Pons (tissue), 1 donor: ENCODE data around the gene KANSL1L.
A peak's percentile ranks its signal among the peaks of the same experiment; 100 is the strongest.
"Not testable (repeated sequence)": the region's sequence is repeated elsewhere in the genome, so short reads cannot be mapped to it uniquely, and the experiment has no call there.

Experiments used
- DNase-seq: peaks from one replicate; pipeline ENCODE4 v3.0.0-alpha.2; 2016; ENCODE audit warnings: low spot score

The KANSL1L gene, protein sequence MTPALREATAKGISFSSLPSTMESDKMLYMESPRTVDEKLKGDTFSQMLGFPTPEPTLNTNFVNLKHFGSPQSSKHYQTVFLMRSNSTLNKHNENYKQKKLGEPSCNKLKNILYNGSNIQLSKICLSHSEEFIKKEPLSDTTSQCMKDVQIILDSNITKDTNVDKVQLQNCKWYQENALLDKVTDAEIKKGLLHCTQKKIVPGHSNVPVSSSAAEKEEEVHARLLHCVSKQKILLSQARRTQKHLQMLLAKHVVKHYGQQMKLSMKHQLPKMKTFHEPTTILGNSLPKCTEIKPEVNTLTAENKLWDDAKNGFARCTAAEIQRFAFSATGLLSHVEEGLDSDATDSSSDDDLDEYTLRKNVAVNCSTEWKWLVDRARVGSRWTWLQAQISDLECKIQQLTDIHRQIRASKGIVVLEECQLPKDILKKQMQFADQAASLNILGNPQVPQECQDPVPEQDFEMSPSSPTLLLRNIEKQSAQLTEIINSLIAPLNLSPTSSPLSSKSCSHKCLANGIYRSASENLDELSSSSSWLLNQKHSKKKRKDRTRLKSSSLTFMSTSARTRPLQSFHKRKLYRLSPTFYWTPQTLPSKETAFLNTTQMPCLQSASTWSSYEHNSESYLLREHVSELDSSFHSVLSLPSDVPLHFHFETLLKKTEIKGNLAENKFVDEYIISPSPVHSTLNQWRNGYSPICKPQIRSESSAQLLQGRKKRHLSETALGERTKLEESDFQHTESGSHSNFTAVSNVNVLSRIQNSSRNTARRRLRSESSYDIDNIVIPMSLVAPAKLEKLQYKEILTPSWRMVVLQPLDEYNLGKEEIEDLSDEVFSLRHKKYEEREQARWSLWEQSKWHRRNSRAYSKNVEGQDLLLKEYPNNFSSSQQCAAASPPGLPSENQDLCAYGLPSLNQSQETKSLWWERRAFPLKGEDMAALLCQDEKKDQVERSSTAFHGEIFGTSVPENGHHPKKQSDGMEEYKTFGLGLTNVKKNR

GRCh38 chr2:210171309-210172218, at the start of gene KANSL1L:
TSS of gene KANSL1L (minus strand) at chr2:210171409. CDS start at chr2:210154582, 16,827 bp downstream.
- peak; percentile 95 for DNase-seq

- no peak for DNase-seq
Observed at GRCh38 chr2:210215120-210215519, 43.9 kb upstream of the KANSL1L start.

DNA sequence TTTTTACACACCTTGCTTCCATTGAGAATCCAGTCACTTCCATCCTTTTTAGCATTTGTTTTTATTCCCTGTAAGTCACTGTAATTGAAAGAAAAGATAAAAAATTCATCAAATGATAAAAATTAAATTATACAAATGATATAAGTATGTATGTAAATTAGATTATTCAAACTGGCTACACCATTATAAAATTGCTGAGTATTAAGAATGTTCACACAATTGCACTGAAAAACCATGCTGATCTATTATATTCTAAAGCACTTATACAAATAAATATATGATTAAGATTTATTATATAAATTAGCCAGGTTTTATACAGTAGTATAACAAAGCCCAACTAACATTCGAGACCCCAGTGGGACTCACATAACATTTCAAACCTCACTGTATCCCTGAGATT, 39.0 kb upstream of the KANSL1L start:
- DNase-seq: no peak

DNA sequence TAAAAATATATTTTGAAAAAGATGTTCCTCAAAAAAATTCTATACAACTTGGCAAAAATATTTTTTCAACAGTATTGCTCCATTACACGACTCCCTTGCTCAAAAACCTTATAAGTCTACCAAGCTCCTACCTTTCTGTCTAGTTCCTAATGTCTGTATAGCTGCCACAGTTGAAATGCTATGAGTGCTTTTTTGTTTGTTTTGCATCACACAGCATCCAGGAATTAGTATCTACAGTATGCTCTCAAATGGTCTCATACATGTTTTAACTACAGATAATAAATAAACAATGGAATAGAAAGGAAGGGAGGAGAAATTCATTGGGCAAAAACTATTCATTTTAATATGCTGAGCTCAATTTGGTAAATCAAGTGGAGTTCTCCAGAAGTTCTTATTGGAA, 36.7 kb upstream of the KANSL1L start:
- no peak for DNase-seq

DNA sequence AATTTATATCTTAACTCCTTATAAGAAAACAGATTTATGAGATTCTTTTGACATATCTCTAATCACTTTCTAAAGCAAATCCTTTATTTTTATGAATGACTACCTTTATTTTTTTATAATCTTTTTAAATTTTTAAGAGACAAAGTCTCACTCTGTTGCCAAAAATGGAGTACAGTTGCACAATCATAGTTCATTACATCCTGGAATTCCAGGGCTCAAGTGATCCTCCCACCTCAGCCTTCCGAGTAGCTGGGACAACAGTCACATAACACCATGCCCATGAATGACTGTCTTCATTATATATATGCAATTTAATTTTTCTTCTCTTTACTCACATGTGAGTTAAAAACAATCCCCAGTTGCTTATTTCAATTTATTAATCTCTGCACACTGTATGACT, 32.3 kb upstream of the KANSL1L start:
- no peak for DNase-seq

DNA sequence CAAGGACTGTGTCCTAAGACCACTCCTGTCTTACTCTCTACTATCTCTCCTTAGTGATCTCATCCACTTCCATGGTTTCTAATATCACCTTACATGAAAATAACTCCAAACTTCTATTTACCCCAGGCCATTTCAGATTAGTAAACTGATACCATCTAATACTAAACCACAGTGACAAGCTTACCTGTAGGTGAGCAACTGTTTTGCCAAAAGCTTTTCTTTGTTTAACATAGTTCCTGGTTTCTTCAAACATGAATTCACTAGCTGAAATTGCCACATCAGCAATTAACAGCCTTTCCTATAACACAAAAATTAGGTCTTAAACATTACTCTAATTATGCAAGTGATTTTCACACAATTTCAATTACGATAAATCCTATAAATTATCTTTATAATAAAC, 31.9 kb upstream of the KANSL1L start:
- no peak for DNase-seq

DNA sequence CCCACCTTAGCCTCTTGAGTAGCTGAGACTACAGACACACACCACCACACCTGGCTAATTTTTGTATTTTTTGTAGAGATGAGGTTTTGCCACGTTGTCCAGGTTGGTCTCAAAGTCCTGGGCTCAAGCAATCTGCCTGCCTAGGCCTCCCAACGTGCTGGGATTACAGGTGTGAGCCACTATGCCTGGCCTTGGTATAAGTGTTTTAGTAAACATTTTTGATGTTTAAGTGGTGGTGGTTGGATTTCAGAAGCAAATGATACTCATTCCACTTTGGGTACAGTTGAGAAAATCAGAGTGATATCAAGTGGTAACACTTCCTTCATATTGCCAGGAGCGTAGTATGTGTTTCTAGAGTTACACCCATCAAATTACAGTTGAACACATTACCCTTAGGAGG, 28.6 kb upstream of the KANSL1L start:
- DNase-seq: no peak

DNA sequence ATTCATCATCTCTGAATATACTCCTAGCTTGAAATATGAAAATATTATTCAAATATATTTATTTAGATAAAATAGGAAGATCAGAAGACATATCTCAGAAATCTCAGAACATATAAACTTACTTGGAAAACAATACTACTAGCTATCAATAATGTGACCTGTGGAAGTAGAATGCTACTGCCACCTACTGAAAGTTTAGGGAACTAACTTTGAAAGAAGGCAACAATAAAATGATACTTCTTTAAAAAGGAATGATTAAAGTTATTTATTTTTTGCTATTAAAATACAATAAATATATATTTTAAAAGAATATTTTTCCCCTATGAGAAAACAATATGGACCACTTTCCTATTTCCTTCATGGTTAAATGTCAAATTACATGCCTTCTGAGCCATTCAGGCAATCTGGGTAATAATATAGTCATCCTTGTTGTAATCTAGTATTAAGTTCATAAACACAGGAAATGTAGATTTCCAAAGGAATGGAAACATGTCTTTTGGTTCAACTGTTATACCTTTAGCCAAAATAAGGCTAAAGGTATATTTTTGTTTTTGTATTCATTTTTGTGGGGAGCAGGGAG, 28.1 kb upstream of the KANSL1L start:
- peak; percentile 50 for DNase-seq

DNA sequence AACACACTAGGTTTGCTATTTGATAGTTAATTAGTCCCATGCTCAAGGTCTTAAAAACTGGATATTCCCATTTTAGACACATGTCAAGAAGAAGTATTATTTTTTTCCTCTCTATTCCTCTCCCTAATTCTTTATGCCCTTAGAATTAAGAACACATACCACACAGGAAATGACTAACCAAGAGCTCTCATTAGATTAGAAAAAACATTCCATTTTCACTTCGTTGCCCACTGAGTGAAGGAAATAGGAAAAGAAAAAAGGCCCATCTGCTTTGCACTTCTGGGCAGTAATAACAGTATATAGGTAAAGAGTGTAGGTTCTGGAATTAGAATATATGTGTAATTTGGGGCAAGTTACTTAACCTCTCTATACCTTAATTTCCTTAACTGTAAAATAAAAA, 27.1 kb upstream of the KANSL1L start:
- no peak for DNase-seq

DNA sequence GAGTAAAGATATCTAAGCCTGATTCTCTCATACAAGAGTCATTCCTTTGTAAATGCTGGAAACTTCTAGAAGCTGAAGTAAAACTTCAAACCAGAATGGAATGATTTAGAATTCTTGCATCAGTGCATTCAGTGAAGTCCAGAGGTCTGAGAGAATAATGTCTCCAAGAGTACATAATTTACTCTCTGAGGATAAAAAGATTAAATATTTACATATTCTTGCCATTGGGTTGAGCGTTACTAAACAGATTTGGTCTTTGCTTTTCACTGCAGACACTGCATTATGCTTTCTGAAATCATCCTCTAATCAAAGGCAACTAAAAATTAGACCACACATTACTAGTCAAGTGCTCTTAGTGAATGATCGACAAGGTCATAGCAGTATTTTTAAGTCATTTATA, 26.5 kb upstream of the KANSL1L start:
- DNase-seq: no peak

DNA sequence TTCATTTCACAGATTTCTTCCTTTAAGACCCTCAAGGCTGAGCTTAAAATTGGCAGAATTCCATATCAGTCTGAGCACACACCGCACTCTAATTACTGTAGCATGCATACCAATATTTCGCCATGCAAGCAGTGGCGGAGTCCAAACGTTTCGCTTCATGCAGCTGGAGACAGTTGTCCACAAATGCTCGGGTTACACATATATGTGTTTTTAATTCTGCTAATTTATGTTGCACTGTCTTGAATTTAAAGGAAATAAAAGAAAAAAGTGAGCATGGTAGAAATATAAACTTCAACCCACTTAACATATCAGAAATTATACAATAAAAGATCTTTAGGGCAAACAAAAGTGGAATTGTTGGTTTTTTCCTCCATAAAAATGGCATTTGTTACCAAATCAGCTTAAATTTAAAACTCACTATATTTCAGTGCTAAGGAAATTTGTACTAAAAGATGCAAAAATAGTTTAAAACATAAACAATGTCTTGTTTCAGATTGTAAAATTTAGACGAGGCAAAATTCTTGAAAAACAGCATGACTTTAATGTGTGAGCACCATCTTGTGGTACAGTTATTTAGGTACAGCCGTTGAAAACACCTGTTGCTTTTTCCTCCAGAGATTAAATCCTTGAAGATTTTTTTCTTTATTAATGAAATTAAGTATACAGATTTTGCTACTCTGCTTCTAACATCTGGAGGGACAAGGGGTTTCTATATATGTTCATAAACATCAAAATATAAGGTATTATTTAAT, 24.1 kb upstream of the KANSL1L start:
- DNase-seq: peak; percentile 69

- no peak for DNase-seq
Observed at GRCh38 chr2:210190345-210190744, 19.1 kb upstream of the KANSL1L start.

GRCh38 chr2:210189452-210190138, 18.4 kb upstream of the KANSL1L start:
- no peak for DNase-seq

GRCh38 chr2:210188755-210189154, 17.5 kb upstream of the KANSL1L start:
- DNase-seq: no peak

DNA sequence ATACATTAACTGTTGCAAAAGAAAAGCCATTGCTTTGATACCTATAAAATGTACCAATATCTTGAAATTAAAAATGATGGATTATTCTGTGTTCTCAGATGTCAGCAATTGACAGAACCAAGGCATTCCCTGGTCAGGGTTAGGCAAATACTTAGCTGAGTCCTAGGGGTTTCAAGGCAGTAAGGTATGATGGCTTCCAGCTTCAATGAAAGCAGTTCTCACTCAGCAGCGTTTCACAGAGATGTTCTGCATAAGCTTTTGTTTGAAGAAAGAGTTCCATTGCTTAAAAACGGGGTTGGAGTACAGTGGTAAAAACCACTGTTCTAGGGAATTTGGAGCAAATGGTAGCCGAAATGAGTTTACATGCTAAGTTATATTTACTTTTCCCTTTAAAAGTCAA, 17.0 kb upstream of the KANSL1L start:
- DNase-seq: no peak

GRCh38 chr2:210183936-210184335, 12.7 kb upstream of the KANSL1L start:
- DNase-seq: not testable (repeated sequence)

DNA sequence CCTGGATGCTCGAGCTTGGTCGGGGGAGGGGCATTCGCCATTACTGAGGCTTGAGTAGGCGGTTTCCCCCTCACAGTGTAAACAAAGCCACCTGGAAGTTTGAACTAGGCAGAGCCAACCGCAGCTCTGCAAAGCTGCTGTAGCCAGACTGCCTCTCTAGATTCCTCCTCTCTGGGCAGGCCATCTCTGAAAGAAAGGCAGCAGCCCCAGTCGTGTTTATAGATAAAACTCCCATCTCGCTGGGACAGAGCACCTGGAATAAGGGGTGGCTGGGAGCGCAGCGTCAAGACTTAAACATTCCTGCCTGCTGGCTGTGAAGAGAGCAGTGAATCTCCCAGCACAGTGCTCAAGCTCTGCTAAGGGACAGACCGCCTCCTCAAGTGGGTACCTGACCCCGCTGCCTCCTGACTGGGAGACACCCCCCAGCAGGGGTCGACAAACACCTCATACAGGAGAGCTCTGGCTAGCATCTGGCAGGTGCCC, 10.4 kb upstream of the KANSL1L start:
- DNase-seq: not testable (repeated sequence)

GRCh38 chr2:210181033-210181605, 9.9 kb upstream of the KANSL1L start:
- DNase-seq: not testable (repeated sequence)

GRCh38 chr2:210180477-210180876, 9.3 kb upstream of the KANSL1L start:
- no peak for DNase-seq
